MCF 10A (cell line): ENCODE data around the gene ASTN2. TPM values are rescaled to one million over a fixed set of nuclear protein-coding genes. Genes with fewer than 3 reads are reported as not detected.

Experiments
- BruUV-seq: library from RNA; stranded (reverse); fragments of 400-500 nt; replicated peaks from 2 replicates; lab custom pipeline; 2021; lab: Mats Ljungman, UMichigan
- CTCF ChIA-PET: fragments of 300-600 bp; sonication (Branson Sonifier 250); formaldehyde crosslinking; extraction: SDS; loops from one replicate; lab custom pipeline; 2021; ENCODE audit warnings: antibody characterized with exemption, inconsistent platforms; lab: Yijun Ruan, JAX
- POLR2A ChIA-PET: fragments of 300-600, 350-650 bp; sonication (Branson Sonifier 250); formaldehyde crosslinking; extraction: SDS; loops from one replicate; lab custom pipeline; 2020; ENCODE audit warnings: antibody characterized with exemption, inconsistent platforms; lab: Yijun Ruan, JAX
- DNase-seq: peaks from one replicate; pipeline ENCODE4 v3.0.0-alpha.2; 2018; ENCODE audit not compliant: unreplicated experiment
- H3K27ac Mint-ChIP-seq: one replicate; pipeline ENCODE4 v1.8.0; 2022; ENCODE audit warnings: mild to moderate bottlenecking, low read depth, mixed read lengths; ENCODE audit not compliant: unreplicated experiment
- H3K27me3 Mint-ChIP-seq: one replicate; pipeline ENCODE4 v1.8.0; 2022; ENCODE audit warnings: mixed read lengths; ENCODE audit not compliant: insufficient read depth, unreplicated experiment
- H3K36me3 Mint-ChIP-seq: one replicate; pipeline ENCODE4 v1.8.0; 2022; ENCODE audit warnings: mild to moderate bottlenecking, moderate library complexity, mixed read lengths; ENCODE audit not compliant: insufficient read depth, unreplicated experiment
- H3K4me1 Mint-ChIP-seq: one replicate; pipeline ENCODE4 v1.8.0; 2022; ENCODE audit warnings: mixed read lengths; ENCODE audit not compliant: insufficient read depth, unreplicated experiment
- H3K4me3 Mint-ChIP-seq: one replicate; pipeline ENCODE4 v1.8.0; 2022; ENCODE audit warnings: mild to moderate bottlenecking, moderate library complexity, mixed read lengths; ENCODE audit not compliant: unreplicated experiment
- H3K9me3 Mint-ChIP-seq: one replicate; pipeline ENCODE4 v1.8.0; 2022; ENCODE audit warnings: mixed read lengths; ENCODE audit not compliant: unreplicated experiment
- CTCF ChIP-seq: fragments of 200-600 bp; IDR thresholded peaks from one replicate; pipeline ENCODE4 v1.8.0; 2022; ENCODE audit warnings: antibody characterized with exemption, mild to moderate bottlenecking; ENCODE audit not compliant: unreplicated experiment
- intact Hi-C: fragments of 100-400 bp; cut with micrococcal nuclease; formaldehyde crosslinking; loops from 2 replicates; pipeline ENCODE4 v1.14.1; 2022
- total RNA-seq: library from RNA; stranded (reverse); gene quantifications from 2 replicates; pipeline ENCODE4 v1.2.3, GENCODE V29; 2022

ASTN2 gene
- total RNA-seq, 1 experiment from 2014 or later = 1.8 TPM

- H3K9me3 Mint-ChIP-seq = no peaks in the 10 kb centered on the region
- POLR2A ChIA-PET = interaction anchor here (0.5 kb wide), 1 partner anchor 17 kb away, joined by 3 read pairs; no protein-coding TSS in a partner anchor
- no peak for TF ChIP-seq CTCF
Measured at GRCh38 chr9:116700882-116701865, 713.7 kb downstream of the ASTN2 start.

GRCh38 chr9:116700279-116700678 is 714.6 kb downstream of the ASTN2 start:
- TF ChIP-seq CTCF = no peak
- no TSS peak for BruUV-seq
- Mint-ChIP-seq H3K4me1 (peaks cover 31% of the 10 kb centered on the region), H3K36me3 (peaks cover 33% of the 10 kb centered on the region), H3K27ac (no peak overlapping the region), H3K9me3 (no peaks in the 10 kb centered on the region), H3K4me3 (no peak overlapping the region), H3K27me3 (no peaks in the 10 kb centered on the region)
- ChIA-PET CTCF (interaction anchor here (0.6 to 1.3 kb wide), 2 partner anchors 36 to 437 kb away, joined by 3 to 5 read pairs; no protein-coding TSS in a partner anchor), POLR2A (no interaction called here)
- DNase-seq = no peak
- intact Hi-C loops = no loop called here

More at GRCh38 chr9:116700882-116701865, 713.7 kb downstream of the ASTN2 start:
- no peaks in the 10 kb centered on the region for H3K27me3 Mint-ChIP-seq
- CTCF ChIA-PET = interaction anchor here (1.3 kb wide), 1 partner anchor 36 kb away, joined by 5 read pairs; no protein-coding TSS in a partner anchor
- intact Hi-C loops = no loop called here
- peaks cover 26% of the 10 kb centered on the region for H3K4me1 Mint-ChIP-seq
- H3K4me3 Mint-ChIP-seq = no peak overlapping the region
- peaks cover 33% of the 10 kb centered on the region for H3K36me3 Mint-ChIP-seq
- DNase-seq = no peak
- H3K27ac Mint-ChIP-seq = peak overlapping the region; percentile 48
- no TSS peak for BruUV-seq

DNA sequence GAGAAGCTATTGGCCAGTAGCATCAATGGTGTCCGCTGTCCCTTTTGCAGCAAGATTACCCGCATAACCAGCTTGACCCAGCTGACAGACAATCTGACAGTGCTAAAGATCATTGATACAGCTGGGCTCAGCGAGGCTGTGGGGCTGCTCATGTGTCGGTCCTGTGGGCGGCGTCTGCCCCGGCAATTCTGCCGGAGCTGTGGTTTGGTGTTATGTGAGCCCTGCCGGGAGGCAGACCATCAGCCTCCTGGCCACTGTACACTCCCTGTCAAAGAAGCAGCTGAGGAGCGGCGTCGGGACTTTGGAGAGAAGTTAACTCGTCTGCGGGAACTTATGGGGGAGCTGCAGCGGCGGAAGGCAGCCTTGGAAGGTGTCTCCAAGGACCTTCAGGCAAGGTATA is 717.0 kb downstream of the ASTN2 start:
- no TSS peak for BruUV-seq
- H3K27ac Mint-ChIP-seq = no peak overlapping the region
- H3K4me1 Mint-ChIP-seq = peaks cover 37% of the 10 kb centered on the region
- no peaks in the 10 kb centered on the region for H3K9me3 Mint-ChIP-seq
- peaks cover 39% of the 10 kb centered on the region for H3K36me3 Mint-ChIP-seq
- POLR2A ChIA-PET = no interaction called here
- DNase-seq = no peak
- intact Hi-C loops = no loop called here
- CTCF ChIA-PET = interaction anchor here (0.6 to 1.1 kb wide), 2 partner anchors 29 to 142 kb away, joined by 3 read pairs; no protein-coding TSS in a partner anchor
- no peaks in the 10 kb centered on the region for H3K27me3 Mint-ChIP-seq
- H3K4me3 Mint-ChIP-seq = no peak overlapping the region
- TF ChIP-seq CTCF = no peak

GRCh38 chr9:116697362-116697761 is 717.5 kb downstream of the ASTN2 start:
- ChIA-PET POLR2A (interaction anchor here (1.1 kb wide), 1 partner anchor 11 kb away, joined by 3 read pairs; the partner anchor contains the start of gene TRIM32), CTCF (interaction anchor here (0.6 to 1.1 kb wide), 3 partner anchors 24 to 142 kb away, joined by 3 read pairs; no protein-coding TSS in a partner anchor)
- no peaks in the 10 kb centered on the region for H3K27me3 Mint-ChIP-seq
- DNase-seq = no peak
- no TSS peak for BruUV-seq
- no peak for TF ChIP-seq CTCF
- H3K4me3 Mint-ChIP-seq = no peak overlapping the region
- intact Hi-C loops = no loop called here
- peaks cover 39% of the 10 kb centered on the region for H3K4me1 Mint-ChIP-seq
- no peaks in the 10 kb centered on the region for H3K9me3 Mint-ChIP-seq
- no peak overlapping the region for H3K27ac Mint-ChIP-seq
- H3K36me3 Mint-ChIP-seq = peaks cover 39% of the 10 kb centered on the region
